HG03442 (cell line): ENCODE measurements around the gene LTBP1.
"Not testable (repeated sequence)": the region's sequence is repeated elsewhere in the genome, so short reads cannot be mapped to it uniquely, and the experiment has no call there.

ENCODE experiments used
- ATAC-seq: cut with Tn5 transposase; IDR thresholded peaks from one replicate; pipeline ENCODE4 v1.9.1; 2021; ENCODE audit warnings: mild to moderate bottlenecking, moderate library complexity; ENCODE audit not compliant: unreplicated experiment

LTBP1 gene

DNA sequence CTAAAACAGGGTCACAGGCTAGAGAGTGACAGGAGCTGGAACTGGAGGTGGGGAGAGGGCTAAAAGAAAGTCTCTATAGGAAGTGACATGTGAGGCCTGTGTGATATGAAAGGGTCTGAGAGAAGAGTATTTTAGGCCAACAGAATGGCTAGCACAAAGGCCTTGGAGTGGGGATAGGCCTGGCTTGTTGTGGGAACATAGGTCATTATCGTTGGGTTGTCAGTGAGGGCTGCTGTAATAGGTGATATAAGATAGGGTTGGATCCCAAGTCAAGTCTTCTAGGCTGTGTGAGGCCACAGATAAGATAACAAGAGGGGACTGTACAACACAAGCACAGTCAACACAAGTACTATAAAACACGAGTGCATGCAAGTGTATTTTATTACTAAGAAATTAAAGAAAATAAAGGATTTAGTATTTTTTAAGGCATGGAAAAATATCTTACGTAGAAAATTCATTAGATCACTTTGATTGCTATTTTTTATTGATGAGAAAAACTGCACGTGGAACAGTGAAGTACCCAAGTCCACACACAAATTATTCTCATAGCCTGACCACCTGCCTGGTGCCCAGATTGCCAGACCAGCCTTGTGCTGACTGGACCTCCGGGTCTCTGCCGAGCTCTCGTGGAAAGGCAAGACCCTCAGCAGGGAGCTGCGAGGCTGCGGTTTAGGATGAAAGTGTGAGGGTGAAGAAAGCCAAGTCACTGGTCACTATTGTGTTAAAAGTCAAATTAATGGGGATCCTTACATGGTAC lies 14.1 kb downstream of the LTBP1 start:
- ATAC-seq: no peak

- no peak for ATAC-seq
Observed at GRCh38 chr2:32962690-32963089, 15.9 kb downstream of the LTBP1 start.

GRCh38 chr2:32963941-32964340 lies 17.2 kb downstream of the LTBP1 start:
- ATAC-seq: no peak

- ATAC-seq: no peak
Observed at GRCh38 chr2:32965523-32966171, 18.9 kb downstream of the LTBP1 start.

DNA sequence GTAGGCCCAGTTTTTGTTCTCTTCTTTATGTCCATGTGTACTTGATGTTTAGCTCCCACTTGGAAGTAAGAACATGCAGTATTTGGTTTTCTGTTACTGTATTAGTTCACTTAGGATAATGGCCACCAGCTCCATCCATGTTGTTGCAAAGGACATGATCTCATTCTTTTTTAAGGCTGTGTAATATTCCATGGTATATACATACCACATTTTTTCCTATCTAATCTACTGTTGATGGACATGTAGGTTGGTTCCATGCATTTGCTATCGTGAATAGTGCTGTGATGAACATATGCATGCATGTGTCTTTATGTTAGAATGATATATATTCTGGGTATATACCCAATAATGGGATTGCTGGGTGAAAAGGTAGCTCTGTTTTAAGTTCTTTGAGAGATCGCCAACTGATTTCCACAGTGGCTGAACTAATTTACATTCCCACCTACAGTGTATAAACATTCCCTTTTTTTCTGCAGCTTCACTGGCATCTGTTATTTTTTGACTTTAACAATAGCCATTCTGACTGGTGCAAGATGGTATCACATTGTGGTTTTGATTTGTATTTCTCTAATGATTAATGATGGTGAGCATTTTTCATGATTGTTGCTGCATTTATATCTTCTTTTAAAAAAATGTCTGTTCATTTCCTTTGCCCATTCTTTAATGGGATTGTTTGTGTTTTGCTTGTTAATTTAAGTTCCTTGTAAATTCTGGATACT lies 22.9 kb downstream of the LTBP1 start:
- no peak for ATAC-seq

DNA sequence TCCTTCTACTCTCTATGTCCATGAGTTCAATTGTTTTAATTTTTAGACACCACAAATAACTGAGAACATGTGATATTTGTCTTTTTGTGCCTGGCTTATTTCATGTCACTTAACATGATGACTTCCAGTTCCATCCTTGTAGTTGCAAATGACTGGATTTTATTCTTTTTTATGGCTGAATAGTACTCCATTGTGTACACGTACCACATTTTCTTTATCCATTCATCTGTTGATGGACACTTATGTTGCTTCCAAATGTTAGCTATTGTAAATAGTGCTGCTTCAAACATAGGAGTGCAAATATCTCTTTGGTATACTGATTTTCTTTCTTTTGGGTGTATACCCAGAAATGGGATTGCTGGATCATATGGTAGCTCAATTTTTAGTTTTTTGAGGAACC lies 27.0 kb downstream of the LTBP1 start:
- not testable (repeated sequence) for ATAC-seq

- ATAC-seq: no peak
Observed at GRCh38 chr2:32976409-32977063, 29.8 kb downstream of the LTBP1 start.

GRCh38 chr2:32977228-32977758 lies 30.5 kb downstream of the LTBP1 start:
- ATAC-seq: no peak

DNA sequence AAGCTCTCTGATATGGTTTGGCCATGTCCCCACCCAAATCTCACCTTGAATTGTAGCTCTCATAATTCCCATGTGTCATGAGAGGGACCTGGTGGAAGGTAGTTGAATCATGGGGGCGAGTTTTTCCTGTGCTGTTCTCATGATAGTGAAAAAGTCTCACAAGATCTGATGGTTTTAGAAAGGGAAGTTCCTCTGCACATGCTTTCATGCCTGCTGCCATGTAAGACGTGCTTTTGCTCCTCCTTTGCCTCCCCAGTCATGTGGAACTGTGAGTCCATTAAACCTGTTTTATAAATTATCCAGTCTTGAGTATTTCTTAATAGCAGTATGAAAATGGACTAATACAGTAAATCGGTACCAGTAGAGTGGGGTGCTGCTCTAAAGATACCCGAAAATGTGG lies 34.9 kb downstream of the LTBP1 start:
- ATAC-seq: no peak

DNA sequence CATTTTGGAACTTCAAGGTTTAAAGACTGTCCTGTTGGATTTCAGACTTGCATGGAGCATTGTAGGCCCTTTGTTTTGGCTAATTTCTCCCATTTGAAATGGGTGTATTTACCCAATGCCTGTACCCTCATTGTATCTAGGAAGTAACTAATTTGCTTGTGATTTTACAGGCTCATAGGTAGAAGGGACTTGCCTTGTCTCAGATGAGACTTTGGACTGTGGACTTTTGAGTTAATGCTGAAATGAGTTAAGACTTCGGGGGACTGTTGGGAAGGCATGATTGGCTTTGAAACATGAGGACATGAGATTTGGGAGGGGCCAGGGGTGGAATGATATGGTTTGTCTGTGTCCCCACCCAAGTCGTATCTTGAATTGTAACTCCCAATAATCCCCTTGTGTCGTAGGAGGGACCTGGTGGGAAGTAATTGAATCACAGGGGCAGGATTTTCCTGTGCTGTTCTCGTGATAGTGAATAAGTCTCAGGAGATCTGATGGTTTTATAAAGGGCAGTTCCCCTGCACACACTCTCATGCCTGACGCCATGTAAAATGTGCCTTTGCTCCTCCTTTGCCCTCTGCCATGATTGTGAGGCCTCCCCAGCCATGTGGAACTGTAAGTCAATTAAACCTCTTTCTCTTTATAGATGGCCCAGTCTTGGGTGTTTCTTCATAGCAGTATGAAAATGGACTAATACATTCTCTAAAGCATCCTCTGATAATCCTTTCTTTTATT lies 36.6 kb downstream of the LTBP1 start:
- not testable (repeated sequence) for ATAC-seq

DNA sequence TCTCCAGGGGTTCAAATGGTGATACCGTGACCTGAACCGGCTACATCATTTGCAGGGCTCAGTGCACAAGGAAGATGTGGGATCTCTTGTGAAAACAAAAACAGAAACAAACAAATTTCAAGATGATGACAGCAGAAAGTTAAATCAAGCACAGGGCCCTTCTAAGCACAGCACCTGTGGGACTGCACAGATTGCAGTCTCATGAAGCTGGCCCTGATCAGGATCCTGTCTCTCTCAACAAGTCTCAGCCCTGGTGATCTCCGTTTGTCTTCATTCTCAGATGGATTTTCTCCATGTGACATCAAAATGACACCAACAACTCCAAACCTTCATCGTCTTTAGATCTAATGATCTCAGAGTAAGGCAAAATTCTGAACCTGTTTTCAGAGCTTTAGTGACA lies 39.7 kb downstream of the LTBP1 start:
- no peak for ATAC-seq

GRCh38 chr2:32988525-32988924 lies 41.8 kb downstream of the LTBP1 start:
- ATAC-seq: no peak

- ATAC-seq: no peak
Observed at GRCh38 chr2:32990556-32990955, 43.8 kb downstream of the LTBP1 start.

- no peak for ATAC-seq
Observed at GRCh38 chr2:32991091-32991845, 44.5 kb downstream of the LTBP1 start.

DNA sequence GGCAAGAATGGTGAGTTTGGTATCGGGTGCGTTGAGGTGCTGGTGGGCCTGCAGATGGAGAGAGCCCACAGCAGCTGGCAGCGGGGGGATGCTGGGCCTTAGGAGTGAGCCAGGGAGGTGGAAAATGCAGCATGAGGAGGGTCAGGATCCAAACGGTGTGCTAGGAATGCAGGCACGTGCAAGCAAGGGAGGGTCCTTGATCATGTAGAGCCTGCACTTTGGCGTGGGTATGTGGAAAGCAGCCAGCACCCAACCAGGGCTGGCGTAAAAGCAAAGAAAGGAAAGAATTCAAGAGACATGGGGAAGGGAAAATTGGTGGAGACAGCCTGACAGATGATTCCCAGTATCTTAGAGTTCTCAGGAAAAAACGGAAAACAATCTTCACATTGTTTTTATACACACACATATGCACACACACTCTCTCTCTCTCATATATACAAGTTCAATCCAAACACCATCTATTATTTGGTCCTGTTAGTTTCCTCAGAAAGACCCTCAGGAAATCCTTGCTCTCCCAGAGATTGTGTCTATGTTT lies 46.3 kb downstream of the LTBP1 start:
- no peak for ATAC-seq

- no peak for ATAC-seq
Observed at GRCh38 chr2:32997705-32998104, 51.0 kb downstream of the LTBP1 start.

DNA sequence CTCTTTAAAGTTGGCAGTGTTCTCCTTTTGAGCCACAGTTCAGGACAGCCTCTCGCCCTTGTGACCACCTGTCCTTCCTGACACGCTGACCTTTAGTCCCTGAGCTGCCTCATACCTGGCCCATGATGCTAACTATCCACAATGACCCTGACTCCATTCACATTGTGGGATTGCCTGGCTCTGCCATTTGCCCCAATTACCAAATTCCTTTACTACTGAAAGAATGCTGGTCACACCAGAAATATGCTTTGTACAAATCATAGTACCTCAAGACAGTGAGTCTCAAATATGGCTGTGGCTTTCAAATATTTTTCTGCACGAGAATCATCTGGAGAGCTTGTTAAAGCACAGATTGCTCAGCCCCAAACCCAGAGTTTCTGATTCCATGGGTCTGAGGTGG lies 54.2 kb downstream of the LTBP1 start:
- no peak for ATAC-seq

- ATAC-seq: no peak
Observed at GRCh38 chr2:33001823-33002222, 55.1 kb downstream of the LTBP1 start.

DNA sequence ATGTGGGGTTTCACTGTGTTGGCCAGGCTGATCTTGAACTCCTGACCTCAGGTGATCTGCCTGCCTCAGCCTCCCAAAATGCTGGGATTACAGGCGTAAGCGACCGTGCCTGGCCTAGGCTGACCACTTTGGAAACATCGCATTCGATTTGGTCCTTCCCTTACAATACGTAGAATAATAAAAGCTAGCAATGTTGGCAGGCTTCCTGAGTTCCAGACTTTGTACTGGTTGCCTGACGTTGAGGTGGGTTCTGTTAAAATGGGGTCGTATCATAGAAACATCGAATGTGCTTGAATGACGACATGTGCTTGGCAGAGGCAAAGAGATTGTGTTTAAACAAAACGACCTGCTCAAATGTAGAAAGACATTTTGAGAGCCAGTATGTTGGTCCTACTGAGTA lies 56.1 kb downstream of the LTBP1 start:
- ATAC-seq: no peak

DNA sequence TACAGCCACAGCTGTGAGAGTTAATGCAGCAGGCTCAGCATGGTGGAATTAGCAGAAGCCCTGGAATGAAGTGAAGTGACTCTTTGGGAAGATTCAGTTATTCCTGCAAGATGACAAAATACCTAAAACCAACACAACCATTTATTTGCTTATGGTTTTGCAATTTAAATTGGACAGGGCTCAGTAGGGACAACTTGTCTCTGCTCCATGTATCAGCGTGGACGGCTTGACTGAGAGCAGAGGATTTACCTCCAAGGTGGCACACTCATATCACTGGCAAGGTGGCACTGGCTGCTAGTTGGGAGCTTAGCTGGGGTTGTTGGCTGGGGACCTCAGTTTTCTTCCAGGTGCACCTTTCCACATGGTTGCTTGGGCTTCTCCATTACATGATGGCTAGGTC lies 58.3 kb downstream of the LTBP1 start:
- no peak for ATAC-seq
